ENCODE measurements around the gene NBPF9.
"Not testable (repeated sequence)": the region's sequence is repeated elsewhere in the genome, so short reads cannot be mapped to it uniquely, and the experiment has no call there.

Gene NBPF9

DNA sequence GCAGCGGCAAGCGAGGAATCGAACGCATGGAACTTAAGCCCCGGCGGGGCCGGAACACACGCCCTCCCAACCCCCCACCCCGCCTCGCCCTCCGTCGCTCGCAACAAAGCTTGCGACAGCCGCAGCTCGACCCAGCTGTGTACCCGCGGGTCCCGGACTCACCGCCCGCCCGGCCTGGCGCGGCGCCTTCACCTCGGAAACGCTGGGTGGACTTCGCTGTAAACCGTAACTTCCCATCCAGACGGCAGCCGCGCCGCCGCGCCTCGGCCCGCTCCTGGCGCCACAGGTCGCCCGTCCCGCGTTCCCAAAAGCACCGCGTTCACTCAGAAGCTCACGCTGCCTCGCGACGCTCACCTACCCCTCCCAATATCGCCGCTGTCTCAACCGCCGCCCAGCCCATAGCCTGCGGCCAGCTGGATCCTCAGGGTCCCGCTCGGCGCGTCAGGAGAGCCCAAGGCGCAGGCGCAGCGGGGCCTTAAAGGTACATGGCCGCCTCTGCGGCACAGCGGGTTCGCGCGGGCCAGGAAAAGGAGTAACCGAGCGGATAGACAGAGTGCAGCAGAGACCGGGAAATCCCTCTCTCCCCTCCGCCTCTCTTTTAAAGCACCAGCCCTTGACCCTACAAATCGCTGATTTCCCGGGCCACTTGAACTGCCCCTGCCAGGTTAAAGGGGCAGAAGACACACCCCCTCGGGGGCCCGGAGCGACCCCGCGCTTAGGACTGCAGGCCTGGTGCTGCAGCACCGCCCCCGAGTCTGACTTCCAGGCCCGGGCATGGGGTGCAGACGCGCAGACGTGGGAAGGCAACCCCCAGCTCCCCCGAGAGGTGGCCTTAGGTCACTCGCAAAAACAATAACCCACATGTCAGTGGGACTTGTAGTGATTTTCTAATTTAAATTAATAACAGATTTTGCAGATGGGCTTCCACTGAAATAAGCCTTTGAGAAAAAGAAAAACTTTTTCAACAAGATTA, at the start of gene NBPF9:
TSS of gene NBPF9 (minus strand) at position 443 of the 973 bp plus-strand sequence. CDS start 21,412 bp downstream, outside the sequence.
- not testable (repeated sequence) for H3K27me3 ChIP-seq; H3K4me1 ChIP-seq; H3K9me3 ChIP-seq (replicated peaks in 1 of 11); H3K36me3 ChIP-seq; H4K20me1 ChIP-seq
- Histone ChIP-seq H3K4me3 (peak within 1 kb of the TSS; percentile 41 to 69 (median 57)), H3K9ac (peak within 1 kb of the TSS in 10 of 11 experiments; percentile 59 to 71 (median 67); a peak in 18 of 22 replicates), H3K4me2 (peak within 1 kb of the TSS in 8 of 11 experiments; percentile 22 to 42 (median 31); a peak in 5 of 22 replicates), H3K27ac (peak within 1 kb of the TSS in 7 of 11 experiments; percentile 41 to 71 (median 55); a peak in 12 of 22 replicates)

DNA sequence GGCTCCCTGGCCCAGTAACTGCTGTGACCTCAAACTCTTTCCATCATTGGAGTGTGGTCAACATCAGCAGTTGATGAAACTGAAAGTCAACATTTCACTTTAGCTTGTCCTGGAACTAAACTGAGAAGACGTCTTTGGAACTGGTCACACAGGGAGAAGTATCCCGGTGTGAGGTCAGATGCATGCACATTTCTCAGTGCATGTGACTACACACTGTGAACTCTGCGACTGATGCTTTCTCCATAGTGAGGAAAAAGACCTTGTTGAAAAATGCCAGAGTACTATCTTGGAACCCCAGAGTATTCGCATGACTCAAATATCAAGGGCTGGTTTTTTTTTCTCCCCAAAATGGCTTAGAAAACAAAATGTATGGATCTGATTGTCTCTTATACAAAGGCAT, 46.6 kb upstream of the NBPF9 start:
- H4K20me1 ChIP-seq; H3K27ac ChIP-seq; H3K4me3 ChIP-seq; H3K4me1 ChIP-seq; H3K27me3 ChIP-seq; H3K9me3 ChIP-seq (replicated peaks in 1 of 11); H3K9ac ChIP-seq; H3K4me2 ChIP-seq; H3K36me3 ChIP-seq: not testable (repeated sequence)

- not testable (repeated sequence) for H3K4me2 ChIP-seq; H3K4me3 ChIP-seq; H3K9me3 ChIP-seq (replicated peaks in 1 of 11); H3K27me3 ChIP-seq; H3K36me3 ChIP-seq; H4K20me1 ChIP-seq; H3K4me1 ChIP-seq; H3K27ac ChIP-seq; H3K9ac ChIP-seq
These were observed 34.2 kb upstream of the NBPF9 start for GRCh38 chr1:149137585-149137984.

DNA sequence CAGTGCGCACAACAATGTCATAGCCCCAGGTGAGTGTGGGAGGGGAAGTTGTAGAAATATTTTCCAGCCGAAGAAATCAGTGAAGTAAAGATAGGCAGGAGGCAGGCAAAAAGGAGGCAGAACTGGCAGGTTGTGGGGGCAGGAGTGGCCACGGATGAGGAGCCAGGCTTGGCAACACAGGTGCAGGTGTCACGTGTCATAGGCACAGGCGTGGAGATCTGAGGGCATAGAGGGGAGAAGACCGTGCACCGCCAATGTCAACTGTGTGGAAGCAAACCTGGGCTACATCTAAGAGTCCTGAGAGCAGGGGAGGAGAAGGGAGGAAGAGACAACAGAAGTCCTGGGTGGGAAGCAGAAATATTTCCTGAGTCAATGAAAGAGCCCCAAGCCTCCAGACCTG, 27.6 kb upstream of the NBPF9 start:
- not testable (repeated sequence) for H4K20me1 ChIP-seq; H3K4me2 ChIP-seq; H3K9me3 ChIP-seq (replicated peaks in 1 of 11); H3K4me3 ChIP-seq; H3K36me3 ChIP-seq; H3K4me1 ChIP-seq; H3K27ac ChIP-seq; H3K9ac ChIP-seq; H3K27me3 ChIP-seq

GRCh38 chr1:149129245-149129644, 25.9 kb upstream of the NBPF9 start:
- H3K9ac ChIP-seq; H3K27ac ChIP-seq; H4K20me1 ChIP-seq; H3K4me3 ChIP-seq; H3K36me3 ChIP-seq; H3K4me2 ChIP-seq; H3K27me3 ChIP-seq; H3K9me3 ChIP-seq (replicated peaks in 1 of 11); H3K4me1 ChIP-seq: not testable (repeated sequence)

DNA sequence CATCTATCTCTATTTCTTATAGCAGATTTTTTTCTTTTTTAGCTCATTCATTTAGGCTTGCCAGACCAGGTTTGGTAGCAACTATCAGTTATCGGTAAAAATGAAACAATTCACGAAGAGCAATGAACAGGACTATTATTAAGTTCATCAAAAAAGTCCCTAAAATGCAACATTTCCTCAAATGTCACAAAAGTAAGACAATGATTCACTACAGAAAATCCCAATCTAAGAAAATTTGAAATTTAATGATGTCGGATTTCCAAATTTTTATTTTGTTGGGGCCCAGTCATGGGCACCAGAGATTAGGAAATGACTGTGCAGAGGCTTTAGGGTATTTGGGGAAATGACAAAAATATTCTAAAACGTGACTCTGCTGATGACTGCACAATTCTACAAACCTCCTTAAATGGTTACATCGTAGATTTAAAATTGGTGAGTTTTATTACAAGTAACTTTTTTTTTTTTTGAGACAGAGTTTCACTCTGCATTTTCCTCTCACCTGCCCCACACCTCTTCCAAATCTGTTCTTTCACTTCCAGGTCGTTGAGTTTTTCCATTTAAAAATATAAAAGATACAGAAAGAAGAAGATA, 23.3 kb upstream of the NBPF9 start:
- not testable (repeated sequence) for H3K4me2 ChIP-seq; H4K20me1 ChIP-seq; H3K36me3 ChIP-seq; H3K27me3 ChIP-seq; H3K9ac ChIP-seq; H3K4me3 ChIP-seq; H3K9me3 ChIP-seq (replicated peaks in 1 of 11); H3K4me1 ChIP-seq; H3K27ac ChIP-seq

DNA sequence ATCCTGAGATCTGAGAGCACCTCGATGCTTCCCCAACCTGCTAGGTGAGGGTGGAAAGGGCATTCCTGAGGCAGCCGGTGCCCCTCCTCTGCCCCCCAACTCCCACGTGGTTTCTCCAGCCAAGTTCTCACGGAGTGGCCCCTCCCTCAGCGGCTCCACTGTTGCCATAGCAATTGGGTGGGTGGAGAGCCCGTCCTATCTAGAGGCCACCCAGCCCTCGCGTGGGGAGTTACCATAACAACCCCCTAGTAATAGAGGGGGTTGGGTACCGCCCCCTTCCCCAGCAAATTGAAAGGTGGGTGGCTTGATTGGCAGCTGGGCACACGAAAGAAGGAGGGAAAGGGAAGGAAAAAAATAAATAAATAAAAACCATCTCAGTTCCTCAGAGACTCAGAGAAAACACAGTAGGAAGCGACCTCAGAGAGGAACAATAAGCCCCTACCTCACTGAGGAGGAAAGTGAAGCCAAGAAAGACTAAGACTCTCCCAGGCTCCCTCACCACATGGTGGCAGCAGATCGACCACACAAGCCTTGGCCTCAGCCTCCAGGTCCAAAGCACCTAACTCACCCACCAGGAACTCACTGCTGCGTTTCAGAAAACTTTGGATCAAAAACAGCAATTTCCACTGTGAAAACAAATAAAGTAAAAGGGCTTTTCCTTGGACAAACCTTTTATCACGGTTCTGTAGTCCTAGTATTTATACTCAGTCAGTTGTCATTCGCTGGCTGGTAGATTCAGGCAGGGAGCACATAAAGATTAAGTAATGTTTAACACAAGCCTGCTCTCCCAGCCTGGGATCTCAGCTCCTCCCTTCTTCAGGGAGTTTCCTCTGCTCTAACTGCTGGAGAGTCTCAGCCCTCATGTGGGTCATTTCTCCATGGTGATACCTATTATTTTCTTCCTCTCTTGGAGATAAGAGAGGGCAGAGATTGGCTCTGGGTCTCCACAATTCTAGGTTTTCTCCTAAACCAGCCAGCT, 20.9 kb upstream of the NBPF9 start:
- H3K4me3 ChIP-seq; H3K27me3 ChIP-seq; H3K27ac ChIP-seq; H3K36me3 ChIP-seq; H3K9me3 ChIP-seq (replicated peaks in 1 of 11); H3K4me2 ChIP-seq; H3K9ac ChIP-seq; H3K4me1 ChIP-seq; H4K20me1 ChIP-seq: not testable (repeated sequence)

DNA sequence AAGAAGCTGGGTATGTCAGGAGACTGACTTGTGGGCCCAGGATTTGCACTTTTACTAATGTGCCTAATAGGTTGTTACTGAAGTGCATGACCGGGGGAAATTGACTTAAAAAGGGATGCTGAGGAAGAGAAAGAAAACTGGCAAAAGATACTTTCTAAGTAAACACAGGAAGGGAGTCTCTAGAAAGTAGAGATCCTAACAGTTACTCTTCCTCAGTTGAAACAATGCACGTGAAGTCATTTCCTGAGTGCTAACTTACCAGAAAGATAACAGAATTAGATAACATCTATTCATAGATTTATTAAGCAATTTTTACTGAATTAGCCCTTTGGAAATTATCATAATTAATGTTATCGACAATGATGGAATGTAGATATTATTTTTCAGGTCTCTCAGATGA, 9.5 kb upstream of the NBPF9 start:
- H3K36me3 ChIP-seq; H3K4me3 ChIP-seq; H3K27me3 ChIP-seq; H3K9me3 ChIP-seq (replicated peaks in 1 of 11); H3K4me1 ChIP-seq; H3K4me2 ChIP-seq; H3K27ac ChIP-seq; H3K9ac ChIP-seq; H4K20me1 ChIP-seq: not testable (repeated sequence)

- not testable (repeated sequence) for H3K27me3 ChIP-seq; H3K27ac ChIP-seq; H3K36me3 ChIP-seq; H3K4me1 ChIP-seq; H3K9me3 ChIP-seq (replicated peaks in 1 of 11); H3K9ac ChIP-seq; H4K20me1 ChIP-seq; H3K4me3 ChIP-seq; H3K4me2 ChIP-seq
These were observed 7.0 kb upstream of the NBPF9 start for GRCh38 chr1:149110343-149110742.

GRCh38 chr1:149102574-149102973, 777 bp downstream of the NBPF9 start:
- Histone ChIP-seq H3K4me3 (peak overlapping the region in 7 of 10 experiments; percentile 41 to 59 (median 47); a peak in 11 of 20 replicates), H3K4me2 (peak overlapping the region in 1 of 11 experiments; percentile 32; a peak in 1 of 22 replicates)
- not testable (repeated sequence) for H3K9me3 ChIP-seq (replicated peaks in 1 of 11); H3K36me3 ChIP-seq; H3K27me3 ChIP-seq; H3K27ac ChIP-seq; H3K9ac ChIP-seq; H4K20me1 ChIP-seq; H3K4me1 ChIP-seq

DNA sequence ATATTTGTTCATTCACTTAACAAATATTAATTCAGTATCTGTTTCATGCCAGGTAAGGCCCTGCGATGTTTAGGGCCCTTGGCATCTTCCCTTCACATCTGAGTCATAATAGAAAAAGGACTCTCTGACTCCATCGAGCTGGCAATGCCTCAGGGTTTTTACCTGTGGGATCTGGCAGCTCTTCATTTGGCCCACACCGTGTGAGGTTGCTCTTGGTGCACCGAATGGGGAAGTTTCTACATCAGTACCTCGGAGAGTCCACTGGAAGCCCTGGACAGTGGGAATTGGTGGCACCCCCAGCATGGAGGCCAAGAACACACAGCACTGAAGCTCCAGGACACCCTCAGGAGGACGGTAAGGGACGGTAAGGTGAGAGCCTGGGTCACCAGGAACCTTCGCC, 5.1 kb downstream of the NBPF9 start:
- not testable (repeated sequence) for H3K36me3 ChIP-seq; H3K27ac ChIP-seq; H3K9me3 ChIP-seq (replicated peaks in 1 of 11); H3K4me1 ChIP-seq; H3K4me3 ChIP-seq; H3K27me3 ChIP-seq; H3K9ac ChIP-seq; H4K20me1 ChIP-seq; H3K4me2 ChIP-seq

DNA sequence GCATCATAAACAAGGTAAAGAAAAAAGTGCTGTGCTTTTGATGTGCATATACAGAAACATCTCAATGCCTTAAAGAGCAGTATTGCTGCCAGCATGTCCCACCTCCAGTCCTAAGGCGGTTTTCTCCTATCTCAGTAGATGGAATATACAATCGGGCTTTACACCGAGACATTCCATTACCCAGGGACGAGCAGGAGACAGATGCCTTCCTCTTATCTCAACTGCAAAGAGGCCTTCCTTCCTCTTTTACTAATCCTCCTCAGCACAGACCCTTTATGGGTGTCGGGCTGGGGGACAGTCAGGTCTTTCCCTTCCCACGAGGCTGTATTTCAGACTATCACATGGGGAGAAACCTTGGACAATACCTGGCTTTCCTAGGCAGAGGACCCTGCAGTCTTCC, 10.2 kb downstream of the NBPF9 start:
- H3K36me3 ChIP-seq; H4K20me1 ChIP-seq; H3K9ac ChIP-seq; H3K27me3 ChIP-seq; H3K4me3 ChIP-seq; H3K4me2 ChIP-seq; H3K4me1 ChIP-seq; H3K9me3 ChIP-seq (replicated peaks in 1 of 11); H3K27ac ChIP-seq: not testable (repeated sequence)

DNA sequence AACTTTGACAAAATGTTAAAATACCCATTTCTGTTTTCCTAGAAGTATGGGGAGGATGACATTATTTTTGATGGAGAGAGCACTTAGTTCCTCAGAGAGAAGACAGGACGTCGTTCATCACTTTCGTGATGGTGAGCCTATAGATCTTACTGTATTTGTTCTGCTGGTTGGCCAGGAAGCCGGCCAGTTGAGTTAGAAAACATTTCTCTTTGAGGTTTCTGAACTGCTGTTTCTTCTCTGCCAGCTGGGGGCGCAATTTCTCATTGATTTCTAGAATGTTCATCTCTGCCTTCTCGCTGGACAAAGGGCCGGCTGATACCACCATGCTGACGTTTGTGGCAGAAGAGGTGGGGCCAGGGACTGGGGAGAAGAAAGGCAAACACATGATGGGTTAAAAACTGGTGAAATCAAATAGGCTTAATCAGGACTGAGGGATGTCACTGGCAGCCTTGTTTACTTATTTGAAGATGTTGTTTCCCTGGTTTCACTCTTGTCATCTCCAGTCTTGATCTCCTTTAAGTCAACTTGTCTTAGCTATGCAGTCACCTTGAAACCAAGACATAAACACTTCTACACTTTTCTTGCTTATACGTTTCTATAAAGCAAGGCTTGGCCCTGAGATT, 27.7 kb downstream of the NBPF9 start:
- not testable (repeated sequence) for H3K4me2 ChIP-seq; H3K36me3 ChIP-seq; H3K9me3 ChIP-seq (replicated peaks in 1 of 11); H3K9ac ChIP-seq; H4K20me1 ChIP-seq; H3K27me3 ChIP-seq; H3K27ac ChIP-seq; H3K4me1 ChIP-seq; H3K4me3 ChIP-seq
